Heart right ventricle (tissue), 16 donors: Measurements from ENCODE around the gene FGF3. TPM values are rescaled to one million over a fixed set of nuclear protein-coding genes. Genes with fewer than 3 reads are reported as not detected.

ENCODE experiments used
- ATAC-seq, 8 donors: fragments of 200-7000 bp; cut with Tn5 transposase; one replicate each; pipeline ENCODE4 v1.9.1; 2020; ENCODE audit warnings: mild to moderate bottlenecking in 8 of 8, moderate library complexity in 8 of 8, moderate number of reproducible peaks in 1 of 8
- DNase-seq, 2 donors: peaks; one replicate each; pipeline ENCODE4 v3.0.0-alpha.2; 2020
- H3K27ac ChIP-seq, 10 donors: fragments of 200-600 bp; sonication (generic) in 2 of 10; one replicate each; pipeline versions ENCODE4 v1.5.0 to v1.8.0; 2020 to 2022; ENCODE audit warnings: mild to moderate bottlenecking in 3 of 10
- H3K27me3 ChIP-seq, 7 donors: fragments of 200-600 bp; one replicate each; pipeline ENCODE4 v1.8.0; 2021 to 2022; ENCODE audit warnings: mild to moderate bottlenecking in 2 of 7
- H3K36me3 ChIP-seq, 9 donors: fragments of 200-600 bp; sonication (generic) in 1 of 9; one replicate each; pipeline versions ENCODE4 v1.5.0 to v1.8.0; 2020 to 2022; ENCODE audit warnings: mild to moderate bottlenecking in 2 of 9
- H3K4me1 ChIP-seq, 9 donors: fragments of 200-600 bp; sonication (generic) in 1 of 9; one replicate each; pipeline versions ENCODE4 v1.5.0 to v1.8.0; 2020 to 2022; ENCODE audit warnings: mild to moderate bottlenecking in 4 of 9
- H3K4me3 ChIP-seq, 10 donors: fragments of 200-600 bp; sonication (generic) in 2 of 10; one replicate each; pipeline versions ENCODE4 v1.5.0 to v1.8.0; 2020 to 2022; ENCODE audit warnings: mild to moderate bottlenecking in 7 of 10, moderate library complexity in 2 of 10
- H3K9me3 ChIP-seq, 11 donors: fragments of 200-600 bp in 10 of 11; sonication (generic) in 2 of 11; one replicate each; pipeline versions ENCODE4 v1.5.0 to v1.8.0; 2013 to 2022; ENCODE audit warnings: mild to moderate bottlenecking in 2 of 11, control low read depth in 1 of 11, moderate library complexity in 1 of 11
- WGBS, 2 donors: extraction: QIAGEN DNeasy Blood & Tissue Kit; methylation state at CpG; one replicate each; pipeline ENCODE4 v1.1.7; 2013; ENCODE audit warnings: inconsistent platforms in 1 of 2; 5-methylcytosine and 5-hydroxymethylcytosine counted together
- intact Hi-C, 10 donors: fragments of 100-400 bp; cut with DNase I; formaldehyde crosslinking; loops; one replicate each; pipeline versions ENCODE4 v1.11.1 to v1.14.2; 2022
- polyA plus RNA-seq, 2 donors: library from polyadenylated mRNA; stranded (reverse); fragments of 200-250 nt; gene quantifications; one replicate each; pipeline ENCODE4 v1.2.3, GENCODE V29; 2013
- total RNA-seq, 10 donors: library from RNA; stranded (reverse); fragmentation: NEBNext Ultra II Directional in 3 of 10; extraction: Animal tissue kit (Norgen Biotek cat#: 25700) in 3 of 10; gene quantifications; one replicate each; pipeline versions ENCODE4 v1.2.1 to v1.2.4, GENCODE V29; 2021 to 2023
- TF ChIP-seq, protein P1 (sequence below), 9 donors: fragments of 200-600 bp; sonication (generic) in 2 of 9; IDR thresholded peaks; one replicate each; pipeline versions ENCODE4 v1.5.0 to v1.8.0; 2021 to 2022; ENCODE audit warnings: antibody characterized with exemption in 9 of 9, mild to moderate bottlenecking in 5 of 9, moderate library complexity in 1 of 9
- donor health status: Arrhythmogenic right ventricular cardiomyopathy.
- donor health status: ischemic (EF 13 %, LVEDD 7.1; RV severe dilation, severe dysfunction).
- donor health status: healthy with polysubstance abuse.
- donor health status: DM: no; HTN: yes; CAD: no.
- donor health status: DM: no; HTN: no; CAD: no.
- donor health status: ischemic (EF 25% LVEDD 6.9; RV normal size, moderate dysfunction).
- donor health status: ischemic (EF 25% LVEDD 5.7; RV mildly dilated, moderate dysfunction).
- donor health status: healthy.
- donor health status: DM: yes; HTN: yes; CAD: no.
- donor health status: Ischemic cardiomyopathy.
- donor health status: ischemic (EF 35%, LVEDD 5.7; RV mildly dilated, moderate dysfunction).
- donor health status: nonischemic (EF 11% LVEDD 7.7; RV severe dilation, severe dysfunction).
- donor health status: DM: yes; HTN: yes; CAD: no.
- donor health status: PGD.
- donor health status: ischemic (EF 29% LVEDD 5.4; RV normal size, mild dysfunction).
- donor health status: nonischemic (EF 23%, LVEDD 6.1; RV moderate dilation, normal function).

FGF3 gene
- total and polyA plus RNA-seq, 12 donors = not detected

DNA sequence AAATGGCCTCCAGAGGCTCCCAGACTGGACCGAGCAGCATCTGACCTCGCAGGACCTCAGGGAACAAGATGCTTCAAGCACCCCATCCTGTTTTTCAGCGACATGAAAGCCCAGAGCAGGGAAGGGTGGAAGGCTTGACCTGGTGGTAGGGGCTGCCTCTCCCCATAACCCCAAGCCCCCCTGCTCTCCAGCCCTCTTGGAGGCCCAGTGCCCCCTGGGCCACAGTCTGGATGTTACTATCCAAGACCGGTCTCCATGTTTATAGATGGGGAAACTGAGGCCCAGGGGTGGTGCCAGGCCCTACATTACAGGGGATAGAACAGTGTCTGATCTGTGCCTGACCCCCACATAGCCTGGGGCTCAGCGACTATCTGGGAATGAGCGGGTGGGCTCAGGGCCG is 7.0 kb downstream of the FGF3 start:
- intact Hi-C loops = no loop called here
- Histone ChIP-seq H3K4me1 (peaks cover 0 to 2% (median 1%) of the 10 kb centered on the region in 9 donors), H3K27ac (no peak overlapping the region), H3K4me3 (no peak overlapping the region), H3K36me3 (no peaks in the 10 kb centered on the region), H3K9me3 (no peaks in the 10 kb centered on the region), H3K27me3 (peaks cover 10 to 73% (median 40%) of the 10 kb centered on the region in 7 donors)
- TF ChIP-seq, protein P1, sequence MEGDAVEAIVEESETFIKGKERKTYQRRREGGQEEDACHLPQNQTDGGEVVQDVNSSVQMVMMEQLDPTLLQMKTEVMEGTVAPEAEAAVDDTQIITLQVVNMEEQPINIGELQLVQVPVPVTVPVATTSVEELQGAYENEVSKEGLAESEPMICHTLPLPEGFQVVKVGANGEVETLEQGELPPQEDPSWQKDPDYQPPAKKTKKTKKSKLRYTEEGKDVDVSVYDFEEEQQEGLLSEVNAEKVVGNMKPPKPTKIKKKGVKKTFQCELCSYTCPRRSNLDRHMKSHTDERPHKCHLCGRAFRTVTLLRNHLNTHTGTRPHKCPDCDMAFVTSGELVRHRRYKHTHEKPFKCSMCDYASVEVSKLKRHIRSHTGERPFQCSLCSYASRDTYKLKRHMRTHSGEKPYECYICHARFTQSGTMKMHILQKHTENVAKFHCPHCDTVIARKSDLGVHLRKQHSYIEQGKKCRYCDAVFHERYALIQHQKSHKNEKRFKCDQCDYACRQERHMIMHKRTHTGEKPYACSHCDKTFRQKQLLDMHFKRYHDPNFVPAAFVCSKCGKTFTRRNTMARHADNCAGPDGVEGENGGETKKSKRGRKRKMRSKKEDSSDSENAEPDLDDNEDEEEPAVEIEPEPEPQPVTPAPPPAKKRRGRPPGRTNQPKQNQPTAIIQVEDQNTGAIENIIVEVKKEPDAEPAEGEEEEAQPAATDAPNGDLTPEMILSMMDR (IDR thresholded peaks at IDR 0.05) = no peak
- no peak for DNase-seq
- WGBS, 2 donors = 82 to 89% methylated on average over 7 of the region's 7 CpGs
- ATAC-seq = no peak

DNA sequence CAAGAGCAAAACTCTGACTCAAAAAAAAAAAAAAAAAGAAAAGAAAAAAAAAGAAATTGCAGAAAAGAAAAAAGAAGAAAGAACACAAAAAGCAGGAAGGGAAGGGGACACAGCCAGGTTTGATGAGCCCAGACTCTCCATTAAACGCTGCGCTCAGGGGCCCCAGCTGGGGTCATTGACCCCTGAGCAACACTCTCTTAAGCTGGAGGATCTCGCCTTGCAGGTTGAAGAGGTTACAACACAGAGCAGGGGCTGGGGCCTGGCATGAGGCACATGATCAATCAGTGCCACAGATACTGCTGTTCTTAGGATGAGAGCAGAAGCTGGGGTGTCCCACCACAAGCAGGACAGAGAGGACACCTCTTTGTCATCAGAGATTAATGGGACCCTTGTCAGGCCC is 7.8 kb downstream of the FGF3 start:
- ATAC-seq (no peak), DNase-seq (no peak)
- Histone ChIP-seq H3K9me3 (no peaks in the 10 kb centered on the region), H3K4me3 (no peak overlapping the region), H3K27ac (no peak overlapping the region), H3K4me1 (no peaks in the 10 kb centered on the region), H3K27me3 (peaks cover 8 to 67% (median 31%) of the 10 kb centered on the region in 7 donors), H3K36me3 (no peaks in the 10 kb centered on the region)
- 60 to 61% methylated on average over 3 of the region's 3 CpGs for WGBS, 2 donors
- TF ChIP-seq, protein P1 (IDR thresholded peaks at IDR 0.05) = no peak
- intact Hi-C loops = no loop called here

DNA sequence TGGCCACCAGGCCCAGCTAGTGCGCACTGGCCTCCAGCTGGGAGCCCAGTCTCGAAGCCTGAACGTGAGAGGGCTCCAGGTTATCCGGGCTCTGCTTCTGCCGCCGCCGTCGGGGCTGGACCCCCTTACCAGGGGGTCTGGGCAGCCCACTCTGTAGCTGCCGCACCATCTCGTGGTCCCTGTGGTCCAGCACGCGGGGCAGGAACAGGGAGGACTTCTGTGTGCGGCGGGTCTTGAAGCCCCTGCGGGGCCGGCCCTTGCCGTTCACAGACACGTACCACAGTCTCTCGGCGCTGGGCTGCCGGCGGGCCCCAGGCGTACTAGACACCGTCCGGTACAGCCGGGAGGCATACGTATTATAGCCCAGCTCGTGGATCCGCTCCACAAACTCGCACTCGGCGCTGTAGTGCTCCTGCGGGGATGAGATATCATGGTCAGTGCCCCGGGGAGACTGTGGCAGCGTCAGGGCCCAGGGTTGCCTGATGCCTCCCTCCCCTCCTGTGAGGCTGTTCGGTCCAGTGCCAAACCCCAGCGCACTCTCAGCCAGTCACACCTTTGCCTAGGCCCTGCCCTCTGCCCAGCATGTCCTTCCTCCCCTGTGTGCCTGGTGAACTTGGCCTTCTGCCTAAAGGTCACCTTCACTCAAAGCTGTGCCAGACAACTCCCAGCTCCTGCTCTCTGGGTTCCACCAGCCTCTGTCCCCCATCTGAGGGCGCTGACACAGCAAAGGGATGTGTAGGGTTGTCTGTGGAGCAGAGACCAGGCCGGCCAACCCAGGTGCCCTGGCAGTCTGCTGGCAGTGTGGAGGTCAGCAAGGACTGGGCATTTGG is 8.7 kb downstream of the FGF3 start:
- DNase-seq (no peak), ATAC-seq (peak in 1 of 8 donors; percentile 24)
- H3K4me3 ChIP-seq = no peak overlapping the region
- no peaks in the 10 kb centered on the region for H3K9me3 ChIP-seq
- intact Hi-C loops = no loop called here
- TF ChIP-seq, protein P1 (IDR thresholded peaks at IDR 0.05) = no peak
- H3K4me1 ChIP-seq = no peaks in the 10 kb centered on the region
- peaks cover under 1 to 58% (median 22%) of the 10 kb centered on the region in 7 donors for H3K27me3 ChIP-seq
- H3K27ac ChIP-seq = no peak overlapping the region
- 91% methylated on average over 38 to 39 of the region's 39 CpGs for WGBS, 2 donors
- H3K36me3 ChIP-seq = no peaks in the 10 kb centered on the region

DNA sequence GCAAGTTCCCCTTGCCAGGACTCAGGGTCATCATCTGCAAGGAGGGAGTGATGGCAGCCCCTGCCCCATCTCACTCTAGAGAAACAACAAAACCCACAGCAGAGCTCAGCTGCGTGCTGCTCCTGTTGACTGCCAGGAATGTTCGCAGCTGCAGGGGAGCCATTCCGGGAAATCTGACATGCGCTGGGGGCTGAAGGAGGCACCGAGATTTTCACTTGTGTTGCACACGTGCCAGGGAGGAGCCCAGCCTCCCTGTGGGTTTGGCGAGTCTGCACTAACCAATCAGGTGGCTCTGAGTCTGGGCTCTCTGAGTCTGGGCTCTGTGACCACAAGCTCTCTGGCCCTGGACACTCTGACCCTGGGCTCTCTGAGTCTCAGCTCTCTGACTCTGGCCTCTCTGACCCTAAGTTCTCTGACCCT is 10.5 kb downstream of the FGF3 start:
- Histone ChIP-seq H3K36me3 (no peaks in the 10 kb centered on the region), H3K27me3 (peaks cover 0 to 42% (median 10%) of the 10 kb centered on the region in 7 donors), H3K9me3 (no peaks in the 10 kb centered on the region), H3K4me3 (no peak overlapping the region), H3K4me1 (peaks cover 0 to 7% (median 0%) of the 10 kb centered on the region in 9 donors), H3K27ac (no peak overlapping the region)
- TF ChIP-seq, protein P1 (IDR thresholded peaks at IDR 0.05) = no peak
- 23 to 25% methylated on average over 7 of the region's 7 CpGs for WGBS, 2 donors
- intact Hi-C loops = loop anchor here in 2 of 10 donors (10.0 kb wide), 1 partner anchor 94 kb away; no protein-coding TSS in a partner anchor
- ATAC-seq = no peak
- no peak for DNase-seq
